Nephron progenitor cell (in vitro differentiated cells): Measurements from ENCODE around the gene UBE2J2.

Experiments used
- DNase-seq: peaks from one replicate; pipeline ENCODE4 v3.0.0; 2021
- H3K27ac Mint-ChIP-seq: 2 replicates; pipeline ENCODE4 v1.8.0; 2021; ENCODE audit warnings: mild to moderate bottlenecking, moderate library complexity, mixed read lengths
- H3K27me3 Mint-ChIP-seq: 2 replicates; pipeline ENCODE4 v1.8.0; 2021; ENCODE audit warnings: mild to moderate bottlenecking, low read depth, mixed read lengths; ENCODE audit not compliant: poor library complexity
- H3K36me3 Mint-ChIP-seq: 2 replicates; pipeline ENCODE4 v1.8.0; 2021; ENCODE audit warnings: low read depth, mixed read lengths
- H3K4me1 Mint-ChIP-seq: 2 replicates; pipeline ENCODE4 v1.8.0; 2021; ENCODE audit warnings: mixed read lengths
- H3K4me3 Mint-ChIP-seq: 2 replicates; pipeline ENCODE4 v1.8.0; 2021; ENCODE audit warnings: mild to moderate bottlenecking, moderate library complexity, mixed read lengths
- H3K9me3 Mint-ChIP-seq: 2 replicates; pipeline ENCODE4 v1.8.0; 2021; ENCODE audit warnings: mild to moderate bottlenecking, moderate library complexity, mixed read lengths
- TF ChIP-seq, protein P1 (sequence below): fragments of 200-600 bp; sonication (generic); IDR thresholded peaks from 2 replicates; pipeline ENCODE4 v1.5.0; 2021; ENCODE audit warnings: antibody characterized with exemption

Gene UBE2J2

DNA sequence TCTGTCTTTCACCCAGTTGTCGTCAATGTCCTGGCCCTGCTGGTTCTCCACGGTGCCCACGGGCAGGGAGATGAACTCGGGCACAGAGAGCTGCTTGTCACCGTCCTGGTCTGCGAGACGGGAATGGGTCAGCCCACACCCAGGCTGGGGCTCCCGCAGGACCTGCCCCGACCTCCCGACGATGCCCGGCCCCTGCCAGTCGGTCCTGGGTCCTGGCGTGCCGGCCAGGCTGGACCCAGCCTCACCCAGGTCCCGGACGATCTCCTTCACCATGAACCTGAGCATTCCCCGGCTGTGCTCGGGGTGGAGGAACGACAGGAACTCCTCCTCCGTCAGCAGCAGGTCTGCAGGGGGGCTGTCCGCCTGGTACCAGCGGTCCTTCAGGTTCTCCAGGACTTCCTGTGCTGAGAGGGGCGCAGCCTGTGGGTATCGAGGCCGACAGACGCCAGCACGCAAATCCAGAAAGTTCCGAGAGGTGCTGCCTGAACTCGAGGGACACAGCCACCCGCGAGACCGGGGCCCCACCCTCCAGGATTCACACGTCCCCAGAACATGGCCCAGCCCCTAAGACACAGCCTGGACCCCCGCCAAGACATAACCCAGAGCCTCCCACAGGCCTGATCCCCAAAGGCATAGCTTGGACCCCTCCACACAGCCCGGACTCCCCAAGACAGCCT, 55.0 kb downstream of the UBE2J2 start:
- Mint-ChIP-seq H3K36me3 (peaks cover 14% of the 10 kb centered on the region), H3K4me1 (no peaks in the 10 kb centered on the region), H3K9me3 (no peaks in the 10 kb centered on the region), H3K27me3 (no peaks in the 10 kb centered on the region), H3K4me3 (no peak overlapping the region), H3K27ac (no peak overlapping the region)
- no peak for DNase-seq
- TF ChIP-seq, protein P1, sequence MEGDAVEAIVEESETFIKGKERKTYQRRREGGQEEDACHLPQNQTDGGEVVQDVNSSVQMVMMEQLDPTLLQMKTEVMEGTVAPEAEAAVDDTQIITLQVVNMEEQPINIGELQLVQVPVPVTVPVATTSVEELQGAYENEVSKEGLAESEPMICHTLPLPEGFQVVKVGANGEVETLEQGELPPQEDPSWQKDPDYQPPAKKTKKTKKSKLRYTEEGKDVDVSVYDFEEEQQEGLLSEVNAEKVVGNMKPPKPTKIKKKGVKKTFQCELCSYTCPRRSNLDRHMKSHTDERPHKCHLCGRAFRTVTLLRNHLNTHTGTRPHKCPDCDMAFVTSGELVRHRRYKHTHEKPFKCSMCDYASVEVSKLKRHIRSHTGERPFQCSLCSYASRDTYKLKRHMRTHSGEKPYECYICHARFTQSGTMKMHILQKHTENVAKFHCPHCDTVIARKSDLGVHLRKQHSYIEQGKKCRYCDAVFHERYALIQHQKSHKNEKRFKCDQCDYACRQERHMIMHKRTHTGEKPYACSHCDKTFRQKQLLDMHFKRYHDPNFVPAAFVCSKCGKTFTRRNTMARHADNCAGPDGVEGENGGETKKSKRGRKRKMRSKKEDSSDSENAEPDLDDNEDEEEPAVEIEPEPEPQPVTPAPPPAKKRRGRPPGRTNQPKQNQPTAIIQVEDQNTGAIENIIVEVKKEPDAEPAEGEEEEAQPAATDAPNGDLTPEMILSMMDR: no peak

DNA sequence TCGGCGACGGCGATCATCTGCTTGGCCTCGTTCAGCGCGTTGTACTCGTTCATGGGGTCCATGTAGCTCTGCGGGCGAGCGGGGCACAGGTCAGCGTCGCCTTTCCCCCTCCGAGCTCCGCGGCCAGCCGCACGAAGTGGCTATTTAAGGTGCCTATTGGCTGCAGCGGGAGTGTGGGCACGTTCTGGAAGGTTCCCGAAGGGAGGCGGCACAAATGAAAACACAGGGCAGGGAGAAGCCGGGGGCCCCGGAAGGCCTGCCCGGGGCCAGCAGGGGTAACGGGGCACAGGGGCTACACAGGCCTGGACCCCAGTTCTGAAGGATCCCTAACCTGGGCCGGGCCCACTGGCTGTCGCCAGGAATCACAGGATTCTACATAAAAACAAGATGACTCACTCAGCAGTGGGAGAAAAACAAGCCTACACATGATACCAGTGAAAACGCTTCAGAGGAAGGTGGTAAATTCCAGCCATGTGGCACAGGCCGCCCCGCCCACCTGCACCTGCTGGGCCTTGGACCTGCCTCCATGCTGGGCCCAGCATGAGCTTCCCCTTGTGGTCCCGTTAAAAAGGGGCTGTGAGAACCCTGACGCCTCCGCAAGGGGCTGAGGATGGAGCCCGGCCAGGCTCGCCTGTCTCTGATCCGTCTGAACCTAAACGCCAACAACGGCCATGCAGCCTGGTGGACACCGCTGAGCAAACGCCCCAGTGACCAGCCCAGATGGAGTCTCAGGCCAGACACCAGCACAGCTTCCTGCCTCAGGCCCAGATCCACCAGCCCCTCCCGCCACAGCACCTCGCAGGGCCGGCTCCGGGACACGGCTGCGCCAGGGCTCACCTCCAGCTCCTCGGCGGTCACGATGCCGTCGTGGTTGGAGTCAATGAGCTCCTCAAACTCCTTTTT, 55.8 kb downstream of the UBE2J2 start:
- TF ChIP-seq, protein P1: no peak
- H3K4me1 Mint-ChIP-seq: no peaks in the 10 kb centered on the region
- no peaks in the 10 kb centered on the region for H3K27me3 Mint-ChIP-seq
- H3K27ac Mint-ChIP-seq: no peak overlapping the region
- H3K36me3 Mint-ChIP-seq: peaks cover 9% of the 10 kb centered on the region
- no peak overlapping the region for H3K4me3 Mint-ChIP-seq
- H3K9me3 Mint-ChIP-seq: no peaks in the 10 kb centered on the region
- no peak for DNase-seq

DNA sequence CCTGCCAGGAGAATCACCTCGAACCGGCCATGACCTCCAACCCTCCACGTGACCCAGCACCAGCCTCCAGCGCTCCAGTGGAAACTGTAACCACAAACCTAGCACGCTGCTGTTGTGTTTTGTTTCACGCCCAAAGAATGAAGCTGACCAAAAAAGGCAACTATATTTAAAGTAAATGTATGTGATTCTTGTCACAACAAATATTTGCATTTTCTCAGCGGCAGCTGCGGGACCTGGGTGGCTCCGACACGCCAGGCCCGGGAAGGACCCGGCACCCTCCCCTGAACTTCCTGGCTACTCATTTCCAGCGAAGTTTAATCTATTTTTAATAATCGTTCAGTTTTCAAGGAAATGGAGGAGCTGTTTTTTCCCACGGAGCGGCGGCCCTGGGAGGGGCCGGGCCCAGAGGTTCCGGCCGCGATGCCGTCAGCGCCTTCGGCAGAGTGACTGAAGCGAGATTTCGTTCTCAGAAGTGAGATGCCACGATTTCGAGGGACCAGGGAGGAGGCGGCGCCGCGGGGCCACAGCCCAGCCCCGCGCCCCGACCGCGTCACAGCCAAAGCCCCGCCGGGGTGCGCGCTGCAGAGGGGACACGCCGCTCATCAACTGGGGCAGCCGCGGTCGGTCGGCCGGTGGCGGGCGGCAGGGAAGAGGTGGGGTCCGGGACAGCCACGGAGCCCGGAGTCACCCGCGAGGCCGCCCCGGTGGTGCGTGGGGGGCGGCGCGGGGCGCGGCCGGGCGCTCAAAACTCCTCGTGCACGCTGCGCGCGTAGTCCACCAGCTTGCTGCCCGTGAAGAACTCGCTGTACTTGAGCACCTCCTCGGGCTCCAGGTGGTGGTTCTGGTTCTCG, 56.7 kb downstream of the UBE2J2 start:
- Mint-ChIP-seq H3K9me3 (no peaks in the 10 kb centered on the region), H3K4me3 (no peak overlapping the region), H3K4me1 (no peaks in the 10 kb centered on the region), H3K36me3 (peaks cover 6% of the 10 kb centered on the region), H3K27ac (peak overlapping the region; percentile 81), H3K27me3 (no peaks in the 10 kb centered on the region)
- DNase-seq: no peak
- TF ChIP-seq, protein P1: no peak

DNA sequence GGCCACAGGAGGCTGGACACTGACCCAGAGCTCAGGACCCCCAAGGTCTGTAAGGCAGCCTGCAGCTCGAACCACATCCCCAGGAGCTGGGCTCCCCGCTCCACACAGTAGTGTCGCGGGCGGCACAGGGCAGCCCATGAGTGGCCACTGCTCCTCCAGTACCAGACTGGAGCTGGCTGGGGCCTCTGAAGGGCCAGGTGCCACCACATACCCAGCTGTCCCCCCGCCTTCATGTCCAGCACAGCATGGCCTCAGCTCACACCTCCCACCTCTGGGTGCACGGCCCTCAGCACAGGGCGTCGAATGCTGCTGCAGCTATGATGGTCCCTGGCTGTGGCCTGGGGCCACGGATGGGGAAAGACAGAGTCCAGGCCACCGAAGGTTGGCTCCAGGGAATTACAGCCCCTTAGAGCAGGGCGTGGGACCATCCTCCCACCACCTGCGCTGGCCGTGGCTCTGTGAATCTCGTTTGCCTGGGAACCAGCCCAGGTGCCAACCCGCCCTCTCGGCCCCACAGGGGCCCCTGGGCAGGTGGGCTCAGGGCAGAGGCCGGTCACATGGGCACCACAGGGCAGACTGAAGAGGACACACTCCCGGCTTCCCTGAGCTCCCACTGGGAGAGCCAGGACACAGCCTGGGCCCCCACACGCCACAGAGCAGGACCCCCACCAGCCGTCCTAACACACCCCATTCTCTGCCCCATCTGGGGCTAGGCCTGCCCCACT, 57.6 kb downstream of the UBE2J2 start:
- no peak for DNase-seq
- H3K27me3 Mint-ChIP-seq: no peaks in the 10 kb centered on the region
- H3K36me3 Mint-ChIP-seq: peaks cover 6% of the 10 kb centered on the region
- H3K4me3 Mint-ChIP-seq: no peak overlapping the region
- H3K27ac Mint-ChIP-seq: peak overlapping the region; percentile 81
- TF ChIP-seq, protein P1: no peak
- H3K4me1 Mint-ChIP-seq: no peaks in the 10 kb centered on the region
- H3K9me3 Mint-ChIP-seq: no peaks in the 10 kb centered on the region

DNA sequence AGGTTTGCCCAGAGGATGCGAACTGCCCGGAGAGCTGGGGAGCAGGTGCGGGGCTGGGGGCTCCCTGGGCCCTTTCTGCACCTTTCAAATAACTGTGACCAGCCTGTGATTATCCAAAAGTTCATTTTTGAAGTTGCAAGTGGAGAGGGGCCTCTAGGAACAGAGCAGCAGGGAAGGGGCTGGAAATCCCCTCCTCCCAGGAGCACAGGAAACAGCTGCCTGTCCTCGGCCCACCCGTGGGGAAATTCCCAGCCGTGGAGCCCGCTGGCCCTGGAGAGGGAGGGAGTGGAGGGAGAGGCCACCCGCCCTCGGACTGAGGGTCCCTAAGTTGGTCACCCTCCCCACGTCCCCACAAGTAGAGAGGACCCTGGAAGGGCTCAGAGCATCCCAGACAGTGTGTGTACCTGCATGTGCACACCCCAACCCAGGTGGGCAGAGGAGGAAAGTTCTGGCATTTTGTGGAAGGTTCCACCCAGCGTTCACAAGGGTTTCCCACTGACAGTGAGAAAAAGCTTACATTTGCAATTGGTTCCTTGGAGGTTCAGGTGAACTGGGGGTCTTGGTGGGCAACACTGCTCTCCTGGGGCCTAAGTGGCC, 58.5 kb downstream of the UBE2J2 start:
- no peak overlapping the region for H3K27ac Mint-ChIP-seq
- TF ChIP-seq, protein P1: no peak
- no peaks in the 10 kb centered on the region for H3K4me1 Mint-ChIP-seq
- H3K4me3 Mint-ChIP-seq: no peak overlapping the region
- H3K9me3 Mint-ChIP-seq: no peaks in the 10 kb centered on the region
- DNase-seq: no peak
- peaks cover 6% of the 10 kb centered on the region for H3K36me3 Mint-ChIP-seq
- peaks cover 2% of the 10 kb centered on the region for H3K27me3 Mint-ChIP-seq
